NCI-H82 treated with DMSO at 0.1 percent for 48 hours (cell line): ENCODE data around the gene PDCD2L.
"Not testable (repeated sequence)": the region's sequence is repeated elsewhere in the genome, so short reads cannot be mapped to it uniquely, and the experiment has no call there.

Source experiments
- DNase-seq: peaks from one replicate; lab custom pipeline; 2025; ENCODE audit not compliant: unreplicated experiment; lab: John Stamatoyannopoulos, UW

Gene PDCD2L

GRCh38 chr19:34409189-34410164 lies 5.3 kb downstream of the PDCD2L start:
- no peak for DNase-seq

GRCh38 chr19:34411216-34411615 lies 7.0 kb downstream of the PDCD2L start:
- no peak for DNase-seq

GRCh38 chr19:34416021-34416545 lies 11.9 kb downstream of the PDCD2L start:
- DNase-seq = no peak

- DNase-seq = no peak
These were observed 14.1 kb downstream of the PDCD2L start for GRCh38 chr19:34418300-34418699.

GRCh38 chr19:34426096-34426661 lies 22.0 kb downstream of the PDCD2L start:
- DNase-seq = no peak

- no peak for DNase-seq
These were observed 24.5 kb downstream of the PDCD2L start for GRCh38 chr19:34428549-34429285.

GRCh38 chr19:34429553-34429952 lies 25.4 kb downstream of the PDCD2L start:
- no peak for DNase-seq

- DNase-seq = no peak
These were observed 26.8 kb downstream of the PDCD2L start for GRCh38 chr19:34430738-34431625.

- DNase-seq = no peak
These were observed 27.6 kb downstream of the PDCD2L start for GRCh38 chr19:34431681-34432402.

GRCh38 chr19:34432797-34433196 lies 28.6 kb downstream of the PDCD2L start:
- DNase-seq = no peak

- no peak for DNase-seq
These were observed 32.5 kb downstream of the PDCD2L start for GRCh38 chr19:34436716-34437115.

GRCh38 chr19:34448191-34448590 lies 44.0 kb downstream of the PDCD2L start:
- no peak for DNase-seq

- no peak for DNase-seq
These were observed 48.5 kb downstream of the PDCD2L start for GRCh38 chr19:34452723-34453122.

- DNase-seq = no peak
These were observed 49.9 kb downstream of the PDCD2L start for GRCh38 chr19:34454091-34454490.

- no peak for DNase-seq
These were observed 50.5 kb downstream of the PDCD2L start for GRCh38 chr19:34454685-34455084.

- DNase-seq = not testable (repeated sequence)
These were observed 51.7 kb downstream of the PDCD2L start for GRCh38 chr19:34455783-34456480.

GRCh38 chr19:34457446-34457845 lies 53.2 kb downstream of the PDCD2L start:
- DNase-seq = no peak

- no peak for DNase-seq
These were observed 54.5 kb downstream of the PDCD2L start for GRCh38 chr19:34458677-34459076.

GRCh38 chr19:34459614-34460013 lies 55.4 kb downstream of the PDCD2L start:
- no peak for DNase-seq
